ENCODE data around the gene WDR5.
"Not testable (repeated sequence)": the region's sequence is repeated elsewhere in the genome, so short reads cannot be mapped to it uniquely, and the experiment has no call there.

WDR5 gene

DNA sequence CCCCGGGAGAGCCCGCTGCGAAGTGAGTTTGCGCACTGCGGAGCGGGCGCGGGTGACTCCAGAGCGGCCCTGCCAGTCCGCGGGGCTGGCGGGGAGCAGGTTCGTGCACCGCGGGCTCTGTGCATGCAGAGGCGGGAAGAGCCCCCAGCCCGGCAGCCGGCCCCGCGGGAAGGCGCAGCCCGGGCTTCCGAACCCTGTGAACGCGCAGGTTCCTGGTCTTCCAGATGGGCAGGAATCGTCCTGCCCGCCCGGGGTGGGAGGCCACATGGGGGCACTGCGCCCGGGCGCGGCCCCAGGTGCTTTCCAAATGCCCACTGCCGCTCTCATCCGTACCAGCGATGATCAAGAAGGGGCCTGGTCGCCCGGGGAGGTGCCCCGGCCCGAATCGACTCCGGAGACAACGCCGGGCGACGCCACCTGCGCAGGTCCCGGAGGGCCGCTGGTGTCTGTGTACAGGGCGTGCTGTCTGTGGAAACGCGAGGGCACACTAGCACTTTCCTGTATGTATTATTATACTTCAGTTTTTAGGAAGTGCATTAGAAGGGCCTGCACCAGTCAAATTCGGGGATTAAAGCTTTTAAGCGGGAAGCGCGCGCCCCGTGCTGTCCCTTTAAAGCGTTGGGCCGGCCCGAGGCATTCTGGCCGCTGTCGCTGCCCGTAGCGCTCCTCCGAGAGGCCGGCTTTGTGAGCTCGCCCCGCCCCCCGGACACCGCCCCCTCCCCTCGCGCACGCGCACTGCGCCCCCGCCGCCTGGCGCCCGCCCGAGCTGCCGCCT is at the start of gene WDR5:
WDR5 (plus strand) TSS at position 740 of the 775 bp plus-strand sequence. CDS start 3,796 bp downstream, outside the sequence.
- peak; percentile 100 for DNase-seq (ENCODE audit: low spot score)

DNA sequence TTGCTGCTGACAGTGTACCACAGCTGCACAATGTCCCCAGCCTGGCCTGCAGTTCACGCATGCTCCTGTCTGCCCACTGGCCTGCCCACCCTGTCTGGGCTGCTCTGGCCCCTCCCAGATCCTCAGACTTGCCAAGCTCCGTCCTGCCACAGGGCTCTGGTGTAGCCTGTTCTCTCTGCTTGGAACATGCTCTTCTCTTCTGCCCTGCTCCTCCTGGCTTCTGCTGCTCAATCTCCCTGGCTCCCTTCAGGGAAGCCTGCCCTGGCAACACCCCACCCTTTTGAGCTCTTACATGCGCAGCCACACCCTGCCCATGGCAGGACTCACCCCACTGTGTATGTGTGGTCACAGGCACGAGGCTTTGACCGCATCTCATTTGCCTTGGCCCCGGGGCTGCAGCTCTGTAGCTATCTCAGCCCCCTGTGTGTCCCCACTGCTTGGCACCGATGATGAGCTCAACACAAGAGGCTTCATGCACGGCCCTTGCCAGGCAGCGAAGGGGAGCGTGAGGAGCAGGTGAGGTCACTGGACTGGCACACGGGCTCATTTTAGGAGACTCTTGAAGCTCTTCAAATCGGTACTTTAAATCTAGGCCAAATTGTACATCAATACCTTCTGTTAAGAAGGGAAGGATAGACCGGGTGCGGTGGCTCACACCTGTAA is 47.7 kb upstream of the WDR5 start:
- no peak for DNase-seq (ENCODE audit: low spot score)

DNA sequence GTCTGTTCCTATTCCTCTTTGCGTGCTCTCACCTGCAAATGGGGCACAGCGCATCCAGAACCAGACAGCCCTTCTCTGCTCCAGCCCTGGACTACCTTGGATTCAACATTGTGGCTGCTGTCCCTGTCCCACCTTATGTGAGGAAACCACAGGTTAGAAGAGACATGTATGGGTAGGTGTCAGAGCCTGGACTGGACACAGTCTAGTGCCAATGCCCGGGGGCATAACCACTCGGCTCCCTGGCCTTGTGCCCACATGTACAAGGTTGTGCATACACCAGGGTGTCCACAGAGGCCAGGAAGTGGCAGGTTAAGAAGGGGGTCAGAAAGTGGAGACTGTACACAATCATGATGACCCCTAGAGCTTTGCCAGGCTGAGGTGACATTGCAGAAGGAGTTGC is 45.9 kb upstream of the WDR5 start:
- no peak for DNase-seq (ENCODE audit: low spot score)

DNA sequence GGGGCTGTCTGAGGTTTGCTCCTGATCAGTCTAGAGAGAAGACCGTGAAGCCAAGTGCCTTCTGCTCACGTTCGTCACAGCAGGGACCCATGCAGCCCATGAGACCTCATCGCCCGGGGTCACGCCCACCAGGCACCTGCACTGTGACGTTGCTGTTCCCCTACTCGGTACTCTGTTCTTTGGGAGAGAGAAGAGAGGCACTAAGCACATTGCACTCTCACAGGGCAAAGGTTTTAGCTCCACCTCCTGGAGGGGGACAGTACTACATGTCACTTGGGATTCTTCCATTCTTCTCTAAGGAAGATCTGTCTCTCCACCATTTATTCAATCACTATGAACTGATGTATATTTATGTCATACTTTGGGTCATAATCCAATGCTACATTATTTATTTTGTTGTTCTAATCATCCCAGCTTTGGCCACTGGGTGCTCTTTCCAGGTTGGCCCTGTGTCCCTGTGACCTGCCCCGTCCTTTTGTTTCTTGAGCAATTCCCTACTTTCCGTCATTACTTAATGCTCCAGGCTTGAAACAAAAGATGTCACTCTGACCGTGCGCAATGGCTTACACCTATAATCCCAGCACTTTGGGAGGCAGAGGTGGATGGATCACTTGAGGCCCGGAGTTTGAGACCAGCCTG is 36.6 kb upstream of the WDR5 start:
- DNase-seq (ENCODE audit: low spot score) = peak; percentile 48

DNA sequence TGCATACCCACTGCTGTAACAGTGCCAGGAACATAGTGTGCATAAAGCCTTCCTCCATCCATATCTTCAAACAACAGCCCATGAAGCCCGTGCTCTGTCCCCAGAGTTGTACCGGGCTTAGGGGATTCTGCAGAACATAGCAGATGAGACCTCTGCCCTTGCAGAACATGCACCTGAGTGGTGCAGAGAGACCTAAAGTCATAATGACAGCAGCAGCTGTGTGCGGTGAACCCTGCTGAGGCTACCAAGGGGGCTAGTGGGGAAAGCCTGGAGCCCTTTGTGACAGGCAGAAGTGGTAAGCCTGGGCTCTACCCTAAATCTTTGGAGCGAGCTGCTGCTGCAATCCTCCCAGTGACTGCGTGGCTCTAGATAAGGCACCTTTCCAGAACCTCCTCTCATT is 35.8 kb upstream of the WDR5 start:
- DNase-seq (ENCODE audit: low spot score) = no peak

DNA sequence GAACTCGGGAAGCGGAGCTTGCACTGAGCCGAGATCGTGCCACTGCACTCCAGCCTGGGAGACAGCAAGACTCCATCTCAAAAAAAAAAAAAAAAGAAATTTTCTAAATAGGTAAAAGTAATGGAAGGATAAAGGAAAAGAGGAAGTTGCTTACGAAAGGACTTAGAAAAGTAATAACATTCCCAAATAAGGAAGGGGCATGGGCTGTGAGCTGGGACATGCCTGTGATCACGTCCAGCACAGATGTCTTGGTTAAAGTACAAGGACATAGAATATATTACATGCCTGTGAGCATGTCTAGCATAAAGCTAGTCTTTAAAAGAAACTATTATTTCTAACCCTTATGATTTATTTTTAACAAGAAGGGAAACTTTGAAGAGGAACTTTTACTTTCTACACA is 34.7 kb upstream of the WDR5 start:
- DNase-seq (ENCODE audit: low spot score) = not testable (repeated sequence)

DNA sequence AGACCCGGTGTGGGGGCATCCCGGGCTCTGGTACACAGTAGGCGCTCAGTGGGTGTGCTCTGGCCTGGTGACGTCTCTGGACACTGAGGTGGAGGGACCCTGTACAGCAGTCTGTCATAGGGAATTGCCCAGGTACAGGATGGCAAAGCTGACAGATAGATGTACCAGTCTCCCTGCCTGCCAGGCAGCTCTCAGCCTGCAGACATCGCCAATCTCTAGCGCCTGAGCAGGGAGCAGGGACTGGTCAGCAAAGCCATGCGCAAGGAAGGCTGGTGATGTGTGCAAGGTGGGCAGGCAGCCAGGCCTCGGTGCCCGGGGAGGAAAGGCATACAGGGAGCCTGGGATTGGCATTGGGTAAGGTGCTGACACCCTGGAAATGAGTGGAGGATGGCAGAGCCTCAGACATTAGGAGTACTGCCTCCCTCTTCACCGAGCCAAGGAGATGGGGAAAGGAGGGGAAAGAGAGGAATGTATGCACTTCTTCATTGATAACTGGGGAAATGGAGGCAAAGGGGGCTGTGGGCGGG is 34.2 kb upstream of the WDR5 start:
- no peak for DNase-seq (ENCODE audit: low spot score)

DNA sequence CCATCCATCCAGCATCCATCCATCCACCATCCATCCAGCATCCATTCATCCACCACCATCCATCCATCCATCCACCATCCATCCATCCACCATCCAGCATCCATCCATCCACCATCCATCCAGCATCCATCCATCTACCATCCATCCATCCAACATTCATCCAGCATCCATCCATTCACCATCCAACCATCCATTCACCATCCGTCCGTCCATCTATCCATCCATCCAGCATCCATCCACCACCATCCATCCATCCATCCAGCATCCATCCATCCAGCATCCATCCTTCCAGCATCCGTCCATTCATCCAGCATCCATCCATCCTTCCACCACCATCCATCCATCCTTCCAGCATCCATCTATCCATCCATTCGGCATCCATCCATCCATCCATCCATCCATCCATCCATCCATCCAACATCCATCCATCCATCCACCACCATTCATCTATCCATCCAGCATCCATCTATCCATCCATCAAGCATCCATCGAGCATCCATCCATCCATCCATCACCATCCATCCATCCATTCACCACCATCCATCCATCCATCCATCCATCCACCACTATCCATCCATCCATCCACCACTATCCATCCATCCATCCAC is 32.4 kb upstream of the WDR5 start:
- no peak for DNase-seq (ENCODE audit: low spot score)

DNA sequence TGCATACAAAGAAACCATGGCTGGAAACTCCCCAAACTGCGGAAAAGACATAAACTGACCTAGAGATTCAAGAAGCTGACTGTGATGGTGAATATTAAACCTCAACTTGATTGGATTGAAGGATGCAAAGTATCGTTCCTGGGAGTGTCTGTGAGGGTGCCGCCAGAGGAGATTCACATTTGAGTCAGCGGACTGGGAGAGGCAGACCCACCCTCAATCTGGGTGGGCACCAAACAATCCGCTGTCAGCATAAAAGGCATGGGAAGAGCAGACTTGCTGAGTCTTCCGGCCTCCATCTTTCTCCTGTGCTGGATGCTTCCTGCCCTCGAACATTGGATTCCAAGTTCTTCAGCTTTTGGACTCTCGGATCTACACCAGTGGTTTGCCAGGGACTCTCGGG is 24.8 kb upstream of the WDR5 start:
- no peak for DNase-seq (ENCODE audit: low spot score)

DNA sequence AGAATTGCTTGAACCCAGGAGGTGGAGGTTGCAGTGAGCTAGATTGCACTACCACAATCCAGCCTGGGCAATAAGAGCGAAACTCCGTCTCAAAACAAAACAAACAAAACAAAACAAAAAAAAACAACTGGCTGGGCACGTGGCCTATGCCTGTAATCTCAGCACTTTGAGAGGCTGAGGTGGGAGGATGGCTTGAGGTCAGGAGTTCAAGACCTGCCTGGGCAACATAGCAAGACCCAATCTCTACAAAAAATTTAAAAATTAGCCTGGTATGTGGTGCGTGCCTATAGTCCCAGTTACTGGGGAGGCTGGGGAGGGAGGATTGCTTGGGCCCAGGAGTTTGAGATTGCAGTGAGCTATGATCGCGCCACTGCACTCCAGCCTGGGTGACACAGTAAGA is 23.3 kb upstream of the WDR5 start:
- DNase-seq (ENCODE audit: low spot score) = no peak

DNA sequence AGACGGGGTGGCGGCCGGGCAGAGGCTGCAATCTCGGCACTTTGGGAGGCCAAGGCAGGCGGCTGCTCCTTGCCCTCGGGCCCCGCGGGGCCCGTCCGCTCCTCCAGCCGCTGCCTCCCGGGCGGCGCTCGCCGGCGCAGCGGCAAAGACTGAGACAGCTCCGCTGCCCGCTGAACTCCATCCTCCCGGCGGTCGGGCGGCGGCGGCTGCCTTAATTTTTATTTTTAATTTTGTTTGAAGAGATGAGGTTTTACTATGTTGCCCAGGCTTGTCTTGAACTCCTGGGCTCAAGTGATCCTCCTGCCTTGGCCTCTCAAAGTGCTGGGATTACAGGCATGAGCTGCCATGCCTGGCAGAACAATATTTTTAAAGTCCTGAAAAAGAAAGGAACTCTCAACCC is 16.9 kb upstream of the WDR5 start:
- not testable (repeated sequence) for DNase-seq (ENCODE audit: low spot score)

DNA sequence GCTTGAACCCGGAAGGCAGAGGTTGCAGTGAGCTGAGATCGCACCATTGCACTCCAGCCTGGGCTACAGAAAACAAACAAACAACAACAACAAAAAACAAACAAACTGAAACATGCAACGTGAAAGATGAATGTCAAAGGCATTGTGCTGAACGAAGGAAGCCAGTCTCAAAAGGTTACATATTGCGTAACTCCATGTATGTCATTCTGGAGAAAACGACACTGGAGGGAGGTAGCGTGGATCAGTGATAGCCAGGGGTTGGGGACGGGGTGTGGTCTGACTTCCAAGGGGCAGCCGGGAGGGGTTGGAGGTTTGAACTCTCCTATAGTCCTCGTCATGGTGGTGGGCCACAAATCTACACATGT is 12.1 kb upstream of the WDR5 start:
- no peak for DNase-seq (ENCODE audit: low spot score)

DNA sequence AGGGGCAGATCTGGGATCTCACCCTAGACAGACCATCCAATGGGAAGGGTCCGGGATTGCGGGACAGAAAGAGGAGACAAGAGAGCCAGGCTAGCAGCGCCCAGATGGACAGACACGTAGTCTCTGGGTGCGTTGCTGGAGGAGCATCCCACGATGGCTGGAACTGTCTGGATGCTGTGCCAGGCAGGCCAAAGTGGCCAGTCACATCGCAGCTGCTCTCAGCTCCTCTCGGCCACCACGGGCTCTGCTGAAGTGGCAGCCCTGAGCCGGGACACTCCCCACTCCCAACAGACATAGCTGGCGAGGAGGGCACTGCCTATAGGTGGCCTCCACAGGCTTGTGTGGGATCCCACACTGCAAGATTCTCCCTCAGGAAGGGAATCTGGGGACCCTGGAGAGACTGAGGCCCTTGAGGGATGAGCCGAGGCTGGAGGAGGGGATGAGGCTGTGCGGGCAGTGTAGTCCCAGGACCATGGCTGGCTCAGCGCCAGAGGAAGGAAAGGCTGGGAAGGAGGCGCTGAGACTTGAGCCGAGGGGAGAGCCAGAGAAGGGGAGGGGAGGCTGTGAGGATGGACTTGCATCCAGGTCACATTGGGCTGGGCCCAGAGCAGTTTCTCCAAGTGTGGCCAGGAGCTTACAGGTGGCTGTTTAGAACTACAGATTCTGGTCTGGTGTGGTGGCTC is 10.3 kb upstream of the WDR5 start:
- no peak for DNase-seq (ENCODE audit: low spot score)

DNA sequence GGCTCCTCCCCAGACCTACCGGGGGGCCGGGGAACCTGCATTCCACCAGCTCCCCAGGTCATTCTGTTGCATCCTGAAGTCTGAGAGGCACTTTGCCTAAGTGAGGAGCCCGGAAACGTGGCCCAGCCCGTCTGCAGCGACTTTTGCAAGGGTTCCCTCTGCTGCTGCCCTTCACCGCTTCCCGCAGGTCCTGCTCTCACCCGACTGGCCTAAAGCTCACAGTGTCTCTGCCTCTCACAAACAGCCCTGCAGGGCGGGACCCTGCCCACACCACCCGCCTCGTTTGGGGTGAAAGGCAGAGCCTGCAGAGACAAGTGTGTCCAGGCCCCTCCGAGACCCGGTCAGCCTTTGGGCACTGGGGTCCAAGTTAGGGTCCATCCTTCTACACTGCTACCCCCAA is 9.5 kb upstream of the WDR5 start:
- DNase-seq (ENCODE audit: low spot score) = no peak

DNA sequence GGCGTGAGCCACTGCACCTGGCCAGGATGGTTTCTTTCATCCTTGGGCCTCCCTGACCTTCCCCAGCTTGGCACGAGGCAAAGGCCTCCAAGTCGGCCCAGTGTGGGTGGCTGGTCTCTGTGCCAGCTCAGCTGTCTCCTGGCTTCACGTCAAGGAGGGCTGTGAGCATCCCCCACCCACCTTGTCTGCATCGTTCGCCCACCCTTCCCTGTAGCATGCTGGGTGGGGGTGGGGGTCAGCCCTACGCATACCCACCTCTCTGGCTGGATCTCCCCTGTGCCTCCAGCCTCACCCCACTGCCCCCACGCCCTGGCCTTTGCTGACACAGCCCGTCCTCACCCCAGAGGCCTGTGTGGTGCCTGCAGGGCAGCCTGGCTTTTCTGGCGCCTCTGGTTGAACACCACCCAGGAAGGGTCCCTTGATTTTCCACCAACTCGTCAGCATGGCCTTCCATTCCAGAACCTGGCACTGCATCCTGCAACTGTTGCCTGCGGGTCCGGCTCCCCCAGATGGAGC is 8.8 kb upstream of the WDR5 start:
- DNase-seq (ENCODE audit: low spot score) = no peak

DNA sequence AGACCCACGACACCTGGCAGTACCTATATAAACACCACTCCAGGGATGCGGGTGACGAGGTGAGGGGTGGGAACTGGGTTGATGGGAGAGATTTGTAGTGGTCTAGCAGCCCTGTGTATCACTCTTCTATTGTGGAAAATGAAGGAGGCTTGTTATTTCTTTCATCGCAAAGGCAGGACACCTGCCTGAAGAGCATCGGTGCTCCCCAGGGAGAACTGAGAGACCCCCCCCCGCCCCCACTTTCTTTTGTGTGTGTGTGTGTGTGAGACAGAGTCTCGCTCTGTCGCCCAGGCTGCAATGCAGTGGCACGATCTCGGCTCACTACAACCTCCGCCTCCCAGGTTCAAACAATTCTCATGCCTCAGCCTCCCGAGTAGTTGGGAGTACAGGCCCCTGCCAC is 8.3 kb upstream of the WDR5 start:
- no peak for DNase-seq (ENCODE audit: low spot score)

DNA sequence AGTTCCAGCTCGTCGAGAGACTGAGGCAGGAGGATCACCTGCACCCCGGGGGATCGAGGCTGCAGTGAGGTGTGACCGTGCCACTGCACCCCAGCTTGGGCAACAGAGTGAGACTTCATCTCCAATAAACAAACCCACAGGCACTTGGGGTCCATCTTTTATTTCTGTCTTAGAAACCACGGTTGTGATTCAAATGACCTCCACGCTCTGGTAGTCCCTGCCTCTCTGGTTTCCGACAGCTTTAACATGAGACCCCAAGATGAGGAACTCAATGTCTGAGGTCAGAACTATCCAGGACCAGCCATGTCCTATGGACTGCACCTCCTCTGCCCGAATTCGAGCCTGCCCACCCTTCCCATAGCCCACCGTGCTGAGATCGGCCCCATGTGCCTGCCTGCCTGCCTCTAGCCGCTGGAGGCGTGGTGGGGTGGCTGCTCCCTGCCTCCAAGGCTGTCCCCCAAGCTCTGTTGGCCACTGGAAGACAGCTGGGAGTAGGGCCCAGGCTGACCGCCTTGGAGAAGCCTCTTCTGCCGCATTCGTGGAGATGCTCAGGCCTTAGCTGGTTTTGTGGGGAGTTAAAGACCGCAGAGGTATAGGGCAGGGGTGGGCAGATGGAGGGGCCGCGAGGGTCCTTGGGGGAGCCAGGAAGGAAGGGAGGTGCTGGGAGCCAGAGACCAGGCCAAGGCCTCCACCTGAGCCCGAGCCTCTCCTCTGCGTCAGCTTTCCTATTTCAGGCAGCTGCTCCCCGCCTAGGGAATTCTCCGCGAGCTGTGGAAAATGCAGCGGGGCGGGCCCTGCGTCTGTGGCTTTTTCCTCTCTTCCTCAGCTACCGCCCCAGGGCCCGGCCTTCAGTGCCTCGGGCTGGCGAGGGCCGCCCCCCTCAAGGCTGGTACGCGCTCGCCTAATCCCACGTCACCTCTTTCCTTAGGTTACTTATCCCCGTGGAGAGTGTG is 6.9 kb upstream of the WDR5 start:
- DNase-seq (ENCODE audit: low spot score) = no peak

DNA sequence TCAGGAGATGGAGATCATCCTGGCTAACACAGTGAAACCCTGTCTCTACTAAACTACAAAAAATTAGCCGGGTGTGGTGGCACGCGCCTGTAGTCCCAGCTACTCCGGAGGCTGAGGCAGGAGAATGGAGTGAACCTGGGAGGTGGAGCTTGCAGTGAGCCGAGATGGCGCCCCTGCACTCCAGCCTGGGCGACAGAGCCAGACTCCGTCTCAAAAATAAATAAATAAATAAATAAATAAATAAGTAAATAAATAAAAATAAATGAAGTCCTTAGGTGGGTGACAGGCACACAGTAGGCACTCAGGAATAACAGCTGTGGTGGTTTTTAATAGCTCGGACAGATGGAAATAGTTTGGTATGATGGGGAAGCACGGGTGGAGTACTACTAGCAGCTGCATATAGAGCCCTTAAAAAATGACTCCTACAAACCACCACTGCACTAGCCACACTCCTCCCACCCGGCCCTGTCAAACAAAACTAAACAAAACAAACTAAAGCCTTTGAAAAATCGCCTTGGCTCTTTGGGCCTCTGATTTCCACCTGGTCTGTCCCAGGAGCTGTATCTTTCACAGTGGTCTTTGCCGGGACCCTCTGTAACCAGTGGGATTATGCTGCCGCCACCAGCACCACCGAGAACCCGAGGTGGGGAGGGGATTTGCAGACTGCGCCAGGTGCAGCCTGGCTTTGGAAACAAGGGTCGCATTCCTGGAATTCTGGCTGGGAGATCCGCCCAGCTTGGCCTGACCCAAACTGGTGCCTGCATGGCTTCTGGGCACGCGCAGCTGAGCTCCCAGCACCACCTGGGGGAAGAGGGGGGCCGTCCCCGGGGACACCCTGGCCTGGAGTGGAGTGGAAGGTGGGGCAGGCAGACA is 5.1 kb upstream of the WDR5 start:
- DNase-seq (ENCODE audit: low spot score) = peak; percentile 54

DNA sequence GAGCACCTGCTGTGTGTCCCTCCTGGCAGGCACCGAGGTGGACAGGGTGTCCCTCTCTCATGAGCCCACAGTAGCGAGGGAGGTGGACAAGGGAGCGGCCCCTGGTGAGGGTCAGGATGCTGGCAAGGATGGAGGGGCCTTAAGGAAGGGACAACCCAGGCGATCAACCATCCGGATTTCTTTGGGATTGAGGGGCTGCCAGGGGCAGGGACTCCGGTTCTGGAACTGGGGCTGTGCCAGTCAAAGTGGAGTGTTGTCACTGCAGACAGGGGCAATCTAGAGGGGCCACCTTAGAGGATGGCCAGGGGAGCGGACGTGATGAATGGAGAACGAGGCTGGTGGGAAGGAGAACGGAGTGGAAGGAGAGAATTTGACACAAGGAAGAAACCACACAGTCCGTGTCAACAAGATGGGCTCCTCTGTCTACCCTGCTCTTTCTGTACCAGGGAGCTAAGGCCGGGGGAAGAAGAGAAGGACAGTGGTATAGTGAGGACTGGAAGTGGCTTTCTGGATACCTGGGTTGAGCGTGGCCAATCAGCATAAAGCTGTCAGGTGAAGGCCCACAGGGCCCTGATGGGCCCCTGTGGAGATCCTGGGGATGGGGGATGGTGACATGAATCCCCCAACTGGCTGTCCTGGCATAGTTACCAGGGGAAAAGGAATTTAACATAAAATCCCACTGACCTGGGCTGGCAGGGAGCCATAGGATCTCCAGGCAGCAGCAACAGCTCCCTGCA is 4.2 kb upstream of the WDR5 start:
- DNase-seq (ENCODE audit: low spot score) = no peak

Data from AG08396 (cell line).